Measurements from ENCODE around the gene POLR2F.

The POLR2F gene

DNA sequence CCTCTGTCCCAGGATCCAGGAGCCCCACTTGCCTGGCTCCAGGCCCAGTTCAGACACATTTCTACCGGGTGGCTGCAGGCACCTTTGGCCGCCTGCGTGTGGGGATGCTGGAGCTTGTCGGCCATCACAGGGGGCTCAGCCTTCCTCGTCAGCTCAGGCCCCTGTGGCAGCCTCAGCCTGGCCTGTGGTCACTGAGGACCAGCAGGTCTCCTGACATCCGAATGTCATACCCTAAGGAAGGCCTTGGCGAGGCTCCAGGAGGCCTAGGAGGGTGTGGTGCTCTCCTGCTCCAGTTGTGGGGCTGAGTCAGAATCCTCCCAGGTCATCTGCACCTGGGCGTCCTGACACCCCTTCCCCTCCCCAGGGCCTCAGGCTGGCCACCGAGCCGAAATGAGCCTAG is 45.7 kb downstream of the POLR2F start:
- no peak for DNase-seq (ENCODE audit: extremely low read depth in 1 of 2, low read depth in 1 of 2)

DNA sequence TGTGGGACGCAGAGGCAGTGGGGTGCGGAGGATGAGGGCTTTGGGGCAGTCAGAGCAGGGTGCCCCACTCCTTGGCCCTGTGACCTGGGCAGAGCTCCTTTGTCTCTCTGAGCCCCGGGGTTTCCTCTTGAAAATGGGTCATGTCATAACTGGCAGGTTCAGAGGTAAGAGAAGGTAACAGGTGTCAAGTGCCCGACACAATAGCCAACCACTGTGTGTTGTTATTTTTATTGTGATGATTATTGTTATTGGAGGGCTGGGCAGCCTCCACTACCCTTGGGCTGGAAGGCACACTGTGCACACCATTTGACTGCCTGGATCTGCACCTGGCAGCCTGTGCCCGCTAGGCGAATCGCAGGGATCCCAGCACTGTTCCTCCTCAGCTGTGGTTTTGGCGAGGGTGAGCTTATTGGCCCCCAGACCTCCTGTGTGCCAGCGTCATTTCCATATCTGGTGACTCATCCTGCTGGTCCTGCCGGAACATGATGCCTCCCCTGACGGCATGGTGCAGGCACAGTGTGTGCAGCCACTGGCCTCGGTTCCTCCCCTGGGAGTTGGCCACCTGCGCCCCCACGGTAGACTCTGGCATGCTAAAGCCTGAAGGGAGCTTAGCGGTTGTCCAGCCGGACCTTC is 46.3 kb downstream of the POLR2F start:
- no peak for DNase-seq (ENCODE audit: extremely low read depth in 1 of 2, low read depth in 1 of 2)

DNA sequence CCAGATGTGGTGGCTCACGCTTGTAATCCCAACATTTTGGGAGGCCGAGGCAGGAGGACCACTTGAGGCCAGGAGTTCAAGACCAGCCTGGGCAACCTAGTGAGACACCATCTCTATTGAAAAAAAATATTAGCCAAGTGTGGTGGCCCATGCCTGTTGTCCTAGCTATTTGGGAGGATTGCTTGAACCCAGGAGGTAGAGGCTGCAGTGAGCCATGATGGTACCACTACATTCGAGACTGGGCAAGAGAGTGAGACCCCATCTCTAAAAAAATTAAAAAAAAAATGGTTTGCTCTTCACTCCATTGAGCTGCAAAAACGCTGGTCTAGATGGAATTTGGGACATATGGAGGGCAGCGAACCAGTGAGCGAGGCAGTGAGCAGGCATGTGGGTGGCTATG is 52.4 kb downstream of the POLR2F start:
- DNase-seq (ENCODE audit: extremely low read depth in 1 of 2, low read depth in 1 of 2): no peak

DNA sequence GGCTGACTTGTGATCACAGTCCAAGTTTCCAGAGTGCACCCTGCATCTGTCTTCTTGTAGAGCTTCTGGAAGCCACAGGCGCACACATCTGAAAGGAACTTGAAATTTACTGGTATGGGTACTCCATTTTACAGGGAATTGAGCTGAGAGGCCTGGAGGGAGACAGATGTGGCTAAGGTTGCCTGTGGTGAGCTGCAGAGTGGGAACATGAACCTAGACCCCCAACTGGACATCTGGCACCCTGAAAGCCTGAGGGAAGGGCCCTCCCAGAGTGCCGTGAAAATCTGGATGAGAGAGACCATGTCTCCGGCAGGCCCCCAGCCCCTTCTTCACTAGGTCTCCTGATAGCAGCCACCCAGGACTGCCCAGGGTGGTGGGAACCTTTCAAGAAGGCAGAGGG is 53.4 kb downstream of the POLR2F start:
- DNase-seq (ENCODE audit: extremely low read depth in 1 of 2, low read depth in 1 of 2): no peak

DNA sequence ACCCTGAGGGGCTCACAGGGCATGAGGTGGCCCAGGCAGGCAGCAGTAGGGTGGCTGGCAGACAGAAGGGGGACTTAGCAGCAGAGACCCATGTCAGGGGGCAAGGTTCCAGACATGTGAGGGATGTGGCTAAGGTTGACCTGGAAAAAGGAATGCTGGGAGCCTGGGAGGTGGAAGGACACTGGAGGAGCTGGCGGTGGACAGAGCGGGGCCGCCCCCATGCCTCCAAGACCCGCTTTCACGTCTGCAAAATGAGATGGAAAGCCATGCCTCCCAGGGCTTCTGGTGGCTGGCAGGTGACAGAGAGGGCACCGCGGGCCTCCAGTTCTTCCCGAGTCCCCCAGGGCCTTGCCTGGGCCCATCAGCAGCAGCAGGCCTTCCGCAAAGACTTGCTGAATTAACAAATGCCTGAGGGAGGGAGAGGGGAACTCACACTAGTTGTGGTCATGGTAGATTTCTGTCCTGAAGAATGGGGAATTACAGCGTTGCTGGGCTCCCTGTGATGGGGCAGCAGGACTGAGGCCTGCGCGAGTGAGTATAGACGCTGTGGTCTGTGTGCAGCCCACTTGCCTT is 53.9 kb downstream of the POLR2F start:
- no peak for DNase-seq (ENCODE audit: extremely low read depth in 1 of 2, low read depth in 1 of 2)

DNA sequence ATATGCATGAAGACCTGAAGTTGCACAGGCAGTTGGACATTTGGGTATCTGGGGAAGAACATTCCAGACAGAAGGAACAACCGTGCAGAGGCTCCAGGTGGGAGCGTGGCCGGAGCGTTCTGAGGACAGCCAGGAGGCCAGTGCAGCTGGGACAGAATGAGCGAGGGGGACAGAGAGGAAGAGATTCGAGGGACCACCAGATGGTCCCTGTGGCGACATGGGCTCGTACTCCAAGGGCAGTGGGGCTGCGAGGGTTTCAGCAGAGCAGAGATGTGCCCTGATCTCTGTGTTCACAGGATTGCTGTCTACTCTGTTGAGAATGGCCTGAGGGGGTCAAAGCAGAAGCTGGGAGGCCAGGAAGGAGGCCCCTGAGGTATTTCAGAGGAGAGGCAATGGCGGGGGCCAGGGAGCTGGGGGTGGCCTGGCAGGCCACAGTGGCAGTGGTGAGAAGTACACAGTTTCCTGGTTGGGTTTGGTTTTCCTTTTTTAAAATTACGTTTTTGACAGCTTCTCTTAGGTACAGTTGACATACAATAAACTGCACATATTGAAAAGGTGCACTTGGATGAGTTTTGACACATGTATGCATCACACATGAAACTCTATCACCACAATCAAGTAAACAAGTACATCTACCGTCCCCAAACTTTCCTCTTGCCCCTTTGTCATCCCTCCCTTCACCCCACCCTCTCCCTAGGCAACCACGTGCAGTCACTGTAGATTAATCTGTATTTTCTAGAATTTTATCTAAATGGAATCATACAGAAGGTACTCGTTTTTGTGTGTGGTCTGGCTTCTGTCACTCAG is 55.7 kb downstream of the POLR2F start:
- DNase-seq (ENCODE audit: extremely low read depth in 1 of 2, low read depth in 1 of 2): no peak

DNA sequence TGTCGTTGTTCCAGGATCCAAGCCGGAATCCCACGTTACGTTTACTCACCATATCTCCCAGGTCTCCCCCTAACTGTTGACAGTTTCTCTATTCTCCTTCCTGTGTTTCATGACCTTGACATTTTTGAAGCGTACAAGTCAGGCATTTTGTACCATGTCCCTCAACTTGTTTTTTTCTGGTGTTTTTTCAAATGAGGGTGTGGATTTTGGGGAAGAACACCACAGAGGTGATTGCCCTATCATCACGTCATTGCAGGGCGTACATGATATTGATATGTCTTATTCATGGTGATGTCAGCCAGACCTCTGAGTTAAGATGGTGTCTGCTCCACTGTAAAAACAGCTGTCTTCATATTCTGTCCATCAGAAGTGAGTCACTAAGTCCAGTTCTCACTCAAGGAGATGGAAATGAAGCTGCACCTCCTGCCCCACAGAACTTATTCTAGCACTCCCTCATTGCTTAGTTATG is 59.1 kb downstream of the POLR2F start:
- DNase-seq (ENCODE audit: extremely low read depth in 1 of 2, low read depth in 1 of 2): no peak

DNA sequence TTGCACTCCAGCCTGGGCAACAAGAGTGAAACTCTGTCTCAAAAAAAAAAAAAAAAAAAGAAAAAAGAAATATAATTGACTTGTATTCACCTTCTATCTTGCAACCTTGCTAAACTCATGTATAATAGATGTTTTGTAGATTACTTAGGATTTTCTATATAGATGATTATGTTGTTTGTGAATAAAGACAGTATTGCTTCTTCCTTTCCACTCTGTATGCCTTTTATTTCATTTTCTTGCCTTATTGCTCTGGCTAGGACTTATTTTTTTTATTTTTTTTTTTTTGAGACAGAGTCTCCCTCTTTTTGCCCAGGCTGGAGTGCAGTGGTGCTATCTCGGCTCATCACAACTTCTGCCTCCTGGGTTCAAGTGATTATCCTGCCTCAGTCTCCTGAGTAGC is 60.6 kb downstream of the POLR2F start:
- no peak for DNase-seq (ENCODE audit: extremely low read depth in 1 of 2, low read depth in 1 of 2)

DNA sequence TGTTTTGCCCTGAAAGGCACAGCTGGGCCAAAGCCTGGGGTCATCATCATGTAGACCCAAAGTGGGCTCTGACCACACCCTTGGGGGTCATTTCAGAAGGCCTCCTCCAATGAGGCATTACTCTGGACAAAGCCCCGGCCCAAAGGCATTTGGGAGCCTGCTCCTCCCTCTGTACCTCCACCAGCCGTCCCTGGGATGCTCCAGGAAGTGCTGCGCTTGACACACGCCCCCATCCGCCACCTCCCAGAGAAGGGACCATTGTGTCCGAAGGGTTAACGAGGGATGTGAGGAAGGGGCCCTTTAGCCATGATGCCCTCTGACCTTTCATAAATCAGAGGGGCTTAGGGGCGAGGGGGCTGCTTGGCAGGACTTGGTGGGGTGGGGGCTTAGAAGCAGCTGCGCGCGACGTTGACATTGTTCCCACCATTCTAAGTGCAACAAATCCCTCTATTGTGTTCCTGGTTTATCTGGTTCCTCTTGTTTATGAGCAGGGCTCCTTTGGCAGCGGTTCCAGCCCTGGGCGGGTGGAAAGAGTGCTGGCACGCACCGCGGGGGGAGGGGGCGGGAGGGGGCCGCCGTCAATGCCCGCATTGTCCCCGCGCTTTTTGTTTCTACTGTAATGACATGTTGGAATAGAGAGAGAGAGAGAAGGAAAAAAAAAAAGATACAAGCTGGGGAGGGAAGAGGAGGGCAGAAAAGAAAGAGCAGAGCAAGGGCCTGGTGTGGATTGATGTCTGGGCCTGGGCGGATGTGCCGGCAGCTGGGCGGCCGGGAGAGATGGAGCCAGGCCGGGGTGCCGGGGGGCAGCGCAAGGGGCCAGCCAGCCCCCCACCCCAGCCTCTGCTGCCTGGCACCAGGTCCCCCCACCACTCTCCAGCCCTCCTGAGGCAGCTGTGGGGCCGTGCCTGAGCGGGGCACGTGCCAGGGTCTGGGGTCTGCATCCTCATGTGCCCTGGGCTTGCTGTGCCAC is 63.0 kb downstream of the POLR2F start:
- DNase-seq (ENCODE audit: extremely low read depth in 1 of 2, low read depth in 1 of 2): no peak

DNA sequence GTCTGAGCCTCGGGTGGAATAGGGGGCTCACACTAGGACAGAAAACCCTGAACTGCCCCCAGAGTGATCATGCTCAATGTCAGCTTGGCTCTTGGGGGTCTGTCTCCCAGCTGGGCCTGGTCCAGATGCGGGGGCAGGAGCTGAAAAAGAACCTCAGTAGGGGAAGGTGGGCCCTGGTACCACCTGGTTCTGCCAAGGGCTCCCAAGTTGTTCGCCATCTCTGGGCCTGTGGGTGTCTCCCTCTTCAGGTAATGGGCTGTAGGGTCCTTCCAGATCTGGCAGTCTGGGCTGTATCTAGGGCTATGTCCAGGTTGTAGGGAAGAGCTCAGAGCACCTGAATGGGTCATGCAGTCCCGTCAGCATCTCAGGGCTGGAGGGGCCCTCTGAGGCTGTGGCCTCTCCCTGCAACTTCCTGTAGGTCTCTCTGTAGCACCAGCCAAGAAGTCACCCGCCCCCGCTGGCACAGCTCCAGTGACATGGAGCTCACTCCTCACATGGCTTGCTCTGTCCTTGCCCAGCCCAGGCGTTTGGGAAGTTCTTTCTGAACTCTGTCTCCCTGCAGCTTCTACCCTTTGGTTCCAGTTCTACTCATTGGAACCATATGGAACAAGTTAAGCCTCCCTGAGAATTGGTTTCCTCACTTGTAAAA is 63.9 kb downstream of the POLR2F start:
- DNase-seq (ENCODE audit: extremely low read depth in 1 of 2, low read depth in 1 of 2): no peak

DNA sequence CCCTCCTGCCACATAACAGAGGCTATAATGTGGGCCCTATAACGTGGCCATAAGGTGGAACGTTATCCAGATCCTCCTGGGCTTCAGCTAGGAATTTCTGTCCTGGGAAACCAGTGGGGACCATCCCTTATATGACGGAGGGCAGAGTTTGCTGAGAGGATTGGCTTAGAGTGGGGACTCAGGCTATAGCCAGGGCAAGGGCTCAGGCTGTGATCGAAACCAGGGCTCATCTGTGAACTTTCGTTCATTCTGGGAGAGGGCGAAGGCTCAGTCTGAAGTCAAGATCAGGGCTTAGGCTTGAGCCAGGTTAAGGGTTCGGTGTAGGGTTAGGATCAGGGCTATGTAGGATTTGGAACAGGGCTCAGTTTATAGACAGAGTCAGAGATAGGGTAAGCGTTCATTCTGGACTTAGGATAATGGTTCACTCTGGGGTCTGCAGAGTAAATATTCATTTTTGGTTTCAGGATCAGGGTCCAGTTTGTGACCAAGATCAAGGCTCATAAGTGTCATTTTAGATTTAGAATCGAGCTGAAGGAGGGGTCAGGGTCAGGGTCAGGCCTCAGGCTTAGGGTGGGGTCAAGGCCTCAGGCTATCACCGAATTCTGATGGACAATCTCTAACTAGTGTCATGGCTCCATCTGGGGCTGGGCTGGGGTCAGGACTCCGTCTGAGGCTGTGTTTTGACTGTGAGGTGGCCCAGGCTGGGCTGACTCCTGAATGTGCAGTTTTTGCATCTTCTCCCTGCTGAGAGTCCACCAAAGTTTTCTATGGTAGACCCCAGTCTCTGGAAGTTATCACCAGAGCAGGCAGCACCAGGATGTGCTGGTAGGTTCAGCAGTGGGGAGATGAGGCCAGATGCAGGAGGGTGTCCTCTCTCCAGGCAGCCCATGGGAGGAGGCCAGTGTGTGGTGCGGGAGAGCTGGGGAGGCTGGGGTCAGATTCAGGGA is 64.7 kb downstream of the POLR2F start:
- no peak for DNase-seq (ENCODE audit: extremely low read depth in 1 of 2, low read depth in 1 of 2)

Data from activated CD8-positive, alpha-beta memory T cell treated with anti-CD3 and anti-CD28 coated beads for 1 hour (primary cell).